NCI-H748 (cell line): Measurements from ENCODE around the gene DSG3.

Source experiments
- DNase-seq: peaks from one replicate; lab custom pipeline; 2025; ENCODE audit not compliant: unreplicated experiment; lab: John Stamatoyannopoulos, UW

Gene DSG3

DNA sequence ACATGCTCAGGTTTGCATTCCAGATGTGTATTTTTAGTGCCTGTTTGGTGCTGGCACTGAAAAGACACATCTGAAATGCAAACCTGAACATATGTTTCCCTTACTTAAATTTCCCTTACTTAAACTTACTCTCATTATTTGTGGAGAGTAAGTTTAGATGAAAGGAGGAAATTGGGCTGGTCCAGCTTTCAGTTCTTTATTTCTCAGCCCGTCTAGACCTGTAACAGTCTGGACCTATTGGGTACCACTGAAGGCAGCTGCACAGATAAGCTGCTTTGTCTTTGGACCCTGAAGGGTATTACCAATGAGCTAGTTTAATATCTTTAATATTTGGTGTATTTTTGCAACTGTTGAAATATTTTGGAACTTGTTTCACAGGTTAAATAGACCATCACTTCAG is 17.0 kb upstream of the DSG3 start:
- DNase-seq, result no peak

DNA sequence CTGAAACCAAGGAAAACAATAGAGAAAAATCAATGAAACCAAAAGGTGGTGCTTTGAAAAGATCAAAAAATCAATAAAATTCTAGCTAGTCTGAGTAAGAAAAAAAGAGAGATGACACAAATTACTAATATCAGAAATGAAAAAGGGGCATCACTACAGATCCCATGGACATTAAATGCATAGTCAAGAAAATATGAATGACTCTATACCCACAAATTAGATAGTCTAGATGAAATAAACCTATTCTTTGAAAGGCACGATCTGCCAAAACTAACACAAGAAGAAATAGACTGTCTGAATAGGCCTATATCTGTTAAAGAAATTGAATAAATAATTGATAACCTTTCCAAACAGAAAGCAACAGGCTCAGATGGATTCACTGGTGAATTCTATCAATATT is 15.2 kb upstream of the DSG3 start:
- DNase-seq, result no peak

DNA sequence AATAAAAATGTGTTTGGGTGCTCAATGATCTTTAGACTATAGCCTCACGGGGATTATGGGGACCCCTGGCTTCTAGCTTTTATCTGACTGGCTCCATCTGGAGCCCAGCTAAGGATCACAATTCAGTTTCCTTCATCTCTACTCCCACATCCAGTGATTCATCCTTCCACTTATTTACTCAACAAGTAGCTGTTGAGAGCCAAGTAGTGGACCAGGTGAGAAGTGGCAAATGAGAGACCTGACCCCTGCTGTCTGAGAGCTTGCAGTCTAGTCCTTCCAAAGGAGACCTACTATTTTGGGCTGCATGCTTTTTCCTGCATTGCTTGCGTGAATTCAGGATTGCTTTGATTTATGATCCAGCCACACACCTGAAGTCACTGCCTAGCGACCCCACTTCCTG is 10.7 kb upstream of the DSG3 start:
- DNase-seq, result no peak

DNA sequence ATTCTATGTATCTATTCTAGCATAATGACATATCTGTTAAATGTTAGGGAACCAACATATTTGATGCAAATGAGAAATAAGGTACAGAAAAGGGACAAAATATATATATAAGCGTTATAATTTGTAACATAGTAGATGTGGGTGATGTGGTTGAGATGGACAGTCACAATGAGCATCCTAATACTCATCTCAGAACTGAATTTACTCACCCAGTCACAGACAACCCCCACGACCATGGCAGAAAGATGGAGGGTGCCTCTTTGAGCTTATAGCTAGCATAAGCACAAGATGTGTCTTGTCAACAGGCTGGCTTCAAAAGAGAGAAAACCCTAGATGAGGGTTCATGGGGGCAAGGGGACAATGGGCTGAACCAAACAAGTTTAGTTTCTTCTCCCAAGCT is 9.1 kb upstream of the DSG3 start:
- no peak for DNase-seq

DNA sequence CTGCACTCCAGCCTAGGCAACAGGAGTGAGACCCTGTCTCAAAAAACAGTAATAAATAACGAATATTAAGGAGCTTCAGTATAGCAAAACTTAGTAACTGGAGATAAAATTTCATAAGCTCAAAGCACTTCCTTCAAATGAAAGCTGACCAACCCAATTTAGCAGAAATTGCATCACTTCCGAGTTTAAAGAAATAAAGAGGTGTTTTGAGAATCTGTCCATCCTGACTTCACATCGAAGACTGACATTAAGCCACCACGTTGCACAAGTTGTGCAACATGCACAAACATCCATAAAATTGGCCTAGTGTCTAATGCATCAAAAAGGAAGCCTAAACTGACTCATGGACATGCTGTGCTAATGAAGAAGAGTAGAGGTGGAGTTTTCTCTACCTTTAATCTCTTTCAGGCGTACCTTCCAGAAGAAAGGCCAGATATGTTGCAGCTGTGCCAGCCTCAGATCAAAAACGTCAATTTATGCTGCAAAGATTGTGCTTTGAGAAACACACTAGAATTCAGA is 7.7 kb upstream of the DSG3 start:
- no peak for DNase-seq

DNA sequence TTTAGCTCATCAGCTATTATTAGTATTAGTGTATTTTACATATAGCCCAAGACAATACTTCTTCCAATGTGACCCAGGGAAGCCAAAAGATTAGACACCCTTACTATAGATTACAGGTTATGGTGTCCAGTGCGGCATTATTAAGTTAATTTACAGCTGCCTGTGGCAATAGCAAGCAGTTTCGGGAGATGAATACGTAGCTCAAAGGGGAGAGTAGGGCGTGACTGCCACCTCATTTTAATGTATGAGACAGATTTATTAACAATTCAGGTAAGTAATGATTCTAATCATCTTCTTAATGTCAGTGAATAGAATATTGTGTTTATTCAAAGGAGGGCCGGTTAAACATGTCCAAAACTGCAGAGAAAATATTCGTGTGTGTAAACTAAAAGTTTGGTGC is 6.8 kb upstream of the DSG3 start:
- no peak for DNase-seq

DNA sequence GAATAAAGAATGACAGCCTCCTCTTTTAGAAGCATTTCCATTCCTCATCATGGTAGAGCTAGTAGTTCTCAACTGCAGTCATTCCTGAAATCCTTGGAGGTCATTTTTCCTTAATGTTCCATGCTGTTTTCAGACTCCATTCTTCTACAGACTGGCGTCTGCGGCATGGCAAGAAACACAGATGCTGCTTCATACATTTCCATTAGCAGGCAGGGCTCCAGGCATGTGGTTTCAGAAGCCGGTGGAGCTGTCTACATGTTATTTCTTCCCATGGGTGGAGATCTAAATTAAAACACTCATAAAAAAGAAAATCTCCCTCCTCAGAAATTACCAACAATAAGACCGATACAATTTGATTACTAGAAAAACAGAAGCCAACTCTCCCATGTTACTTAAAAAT is 6.0 kb upstream of the DSG3 start:
- DNase-seq, result no peak

DNA sequence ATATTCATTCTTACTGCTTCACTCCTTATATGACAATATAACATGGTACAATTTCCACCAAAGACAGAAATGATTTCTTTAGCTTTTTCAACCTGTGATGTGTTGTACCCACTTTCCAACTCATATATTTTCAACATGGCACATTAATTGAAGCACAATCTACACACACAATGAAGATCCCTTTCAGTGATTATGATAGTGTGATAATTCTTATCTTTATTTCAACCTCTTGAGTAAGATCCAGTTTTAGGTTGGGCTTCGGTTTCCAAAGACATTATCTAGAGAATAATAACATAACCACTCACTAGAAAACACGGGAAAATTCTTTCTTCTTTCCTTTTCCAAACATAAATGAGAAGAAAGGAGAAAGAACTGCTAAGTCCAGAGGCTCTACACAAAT is 3.4 kb upstream of the DSG3 start:
- no peak for DNase-seq

DNA sequence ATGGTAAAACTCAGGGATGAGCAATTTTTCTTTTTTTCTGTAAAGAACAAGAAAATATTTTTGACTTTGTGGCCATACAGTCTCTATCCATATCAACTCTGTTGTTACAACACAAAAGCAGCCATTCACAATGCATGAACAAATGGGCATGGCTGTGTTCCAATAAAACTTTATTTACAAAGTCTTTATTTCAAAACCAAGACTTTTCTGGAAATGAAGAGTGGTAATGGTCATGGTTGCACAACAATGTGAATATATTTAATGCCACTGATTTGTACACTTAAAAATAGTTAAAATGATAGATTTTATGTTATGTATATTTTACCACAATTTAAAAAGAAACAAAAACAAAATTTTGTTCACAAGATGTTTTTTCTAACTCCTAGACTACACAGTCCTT is 1.6 kb upstream of the DSG3 start:
- DNase-seq, result no peak

DNA sequence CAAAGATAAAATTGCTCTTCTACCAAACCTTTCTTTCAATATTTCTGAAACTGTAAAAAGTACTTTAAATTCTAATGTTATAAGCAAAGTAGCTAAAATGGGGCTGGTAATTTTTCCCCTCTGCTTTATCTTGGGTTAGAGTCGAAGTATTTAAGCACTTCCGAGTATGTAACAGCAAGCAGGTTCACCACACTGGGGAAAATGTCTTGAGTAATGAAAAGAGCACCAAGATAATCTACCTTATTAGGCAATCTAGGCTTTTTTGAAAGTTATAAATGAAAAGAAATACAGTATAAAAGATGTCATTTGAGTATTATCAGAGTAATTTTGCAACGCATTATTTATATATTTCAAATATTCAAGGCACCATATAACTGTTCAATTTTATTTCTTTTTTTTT is 687 bp upstream of the DSG3 start:
- no peak for DNase-seq

DNA sequence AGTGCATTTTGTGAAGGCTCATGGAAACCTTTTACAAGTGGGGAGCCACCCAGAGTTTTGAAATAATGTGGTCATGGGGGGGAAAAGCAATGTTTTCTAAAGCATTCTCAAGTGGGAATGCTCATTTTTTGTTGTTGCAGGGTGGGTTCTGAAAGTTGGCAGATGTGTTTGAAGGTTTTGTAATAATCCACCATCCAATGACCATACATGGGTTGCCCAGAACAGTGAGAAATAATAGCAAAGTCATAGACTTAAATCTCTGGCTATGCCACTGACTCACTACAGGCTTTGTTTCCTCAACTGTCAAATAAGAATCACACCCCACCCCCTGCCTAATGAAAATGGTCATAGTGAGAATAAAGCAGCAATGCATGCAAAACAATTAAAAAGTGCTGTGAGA is 2.9 kb downstream of the DSG3 start:
- no peak for DNase-seq

DNA sequence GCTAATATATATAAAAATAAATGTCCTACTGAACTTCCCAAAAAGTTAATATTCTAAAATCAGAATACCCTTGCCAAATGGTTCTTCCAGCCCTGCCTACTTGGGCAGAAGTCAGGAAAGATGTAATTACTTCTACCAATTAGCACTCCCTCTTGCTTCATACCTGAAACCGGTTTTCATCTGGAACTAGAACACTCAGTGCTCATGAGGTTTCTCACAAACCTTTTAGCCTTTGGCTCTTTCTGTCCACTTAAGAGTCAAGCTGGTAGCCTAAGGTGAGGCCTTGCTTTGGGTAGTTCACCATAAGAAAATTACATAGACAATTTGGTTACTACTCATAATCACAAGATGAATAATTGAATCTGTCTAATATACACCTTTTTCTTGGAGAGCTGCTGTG is 4.1 kb downstream of the DSG3 start:
- DNase-seq, result no peak

DNA sequence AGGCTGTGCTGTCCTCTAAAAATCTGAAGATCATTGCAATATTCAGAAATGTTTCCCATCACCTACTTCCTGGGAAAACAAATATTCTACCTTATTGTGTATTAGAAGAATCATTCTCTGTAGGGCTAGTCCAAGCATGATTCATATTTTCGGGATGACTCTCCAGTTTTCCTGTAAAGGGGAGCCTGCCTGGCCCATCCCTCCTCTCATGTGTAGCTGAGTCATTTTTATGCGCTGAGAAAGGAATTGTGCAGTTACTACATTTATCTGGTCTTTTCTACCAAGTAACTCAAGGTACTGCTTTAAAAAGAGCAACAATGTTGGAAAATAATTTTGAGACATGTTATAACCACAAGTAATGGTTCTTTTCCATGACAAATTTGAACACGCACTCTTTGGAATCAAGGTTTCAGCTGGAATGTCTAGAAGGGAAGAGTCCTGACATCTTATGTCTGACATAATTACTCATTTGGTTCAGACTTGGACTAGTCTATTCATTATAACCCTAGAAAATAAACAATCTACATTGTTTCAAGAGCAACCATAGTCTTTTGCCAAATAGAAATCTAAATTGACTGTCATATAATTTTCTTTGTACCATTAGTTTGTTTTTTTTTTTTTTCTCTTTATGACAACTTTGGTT is 6.6 kb downstream of the DSG3 start:
- no peak for DNase-seq

DNA sequence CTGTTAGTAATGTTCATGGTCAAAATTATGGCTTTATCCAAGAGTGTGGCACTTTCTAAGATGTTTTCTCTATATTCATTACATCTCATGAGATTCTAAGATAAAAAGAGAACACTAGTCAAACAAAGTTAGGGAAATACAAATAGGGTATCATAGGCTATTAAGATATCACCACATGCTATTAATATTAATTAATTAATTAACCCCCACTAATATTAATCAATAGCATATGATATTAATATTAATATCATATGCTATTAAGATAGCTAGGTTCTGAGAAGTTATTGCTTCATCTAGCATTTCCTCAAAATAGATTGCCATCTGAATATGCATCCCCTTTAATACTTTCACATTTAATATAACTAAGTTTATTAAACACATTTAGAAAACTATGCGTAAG is 22.1 kb downstream of the DSG3 start:
- no peak for DNase-seq

DNA sequence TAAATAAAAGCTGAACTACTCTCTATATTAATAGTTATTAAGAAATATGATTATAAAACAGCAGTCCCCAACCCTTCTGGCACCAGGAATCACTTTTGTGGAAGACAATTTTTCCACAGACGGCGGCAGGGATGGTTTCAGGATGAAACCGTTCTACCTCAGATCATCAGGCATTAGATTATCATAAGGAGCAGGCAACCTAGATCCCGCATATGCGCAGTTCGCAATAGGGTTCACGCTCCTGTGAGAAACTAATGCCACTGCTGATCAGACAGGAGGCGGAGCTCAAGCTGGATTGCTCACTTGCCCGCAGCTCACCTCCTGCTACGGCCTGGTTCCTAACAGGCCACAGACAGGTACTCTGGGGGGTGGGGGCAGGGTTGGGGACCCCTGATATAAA is 31.1 kb downstream of the DSG3 start:
- DNase-seq, result no peak

DNA sequence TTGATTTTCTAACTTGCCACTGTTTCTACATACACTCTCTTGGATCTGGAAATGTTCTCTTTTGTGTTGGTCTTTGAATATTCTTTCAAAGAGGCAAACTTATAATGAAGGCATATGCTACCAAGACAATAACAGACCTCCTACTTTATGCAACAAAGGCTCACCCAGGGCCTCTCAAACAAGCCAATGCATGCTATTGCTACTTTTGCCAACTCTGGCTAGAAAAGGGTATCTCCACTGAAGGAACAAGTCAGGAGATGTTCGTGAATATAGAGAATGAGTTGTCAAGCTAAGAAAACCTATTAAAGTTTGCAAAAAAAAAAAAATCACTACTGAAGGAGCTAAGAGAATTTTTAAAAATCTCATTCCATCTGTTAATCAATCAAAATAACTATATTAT is 34.5 kb downstream of the DSG3 start:
- DNase-seq, result no peak

DNA sequence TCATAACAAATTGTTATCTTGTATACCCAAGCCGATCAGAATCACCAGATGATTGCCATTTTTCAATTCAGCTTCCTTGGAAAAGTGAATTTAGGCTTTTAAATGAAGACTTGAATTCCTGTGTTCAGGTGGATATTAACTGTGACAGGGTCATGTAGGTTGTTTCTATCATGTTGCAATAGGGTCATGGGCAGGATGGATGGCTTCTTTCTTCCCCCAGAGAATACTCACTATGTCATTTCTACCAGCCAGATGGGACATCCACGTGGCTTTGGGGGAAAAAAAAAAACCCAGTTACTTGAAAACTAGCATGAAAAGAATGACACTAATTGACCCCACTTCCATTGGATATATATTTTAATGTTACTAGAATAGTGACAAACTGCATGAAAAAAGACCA is 35.9 kb downstream of the DSG3 start:
- DNase-seq, result no peak

DNA sequence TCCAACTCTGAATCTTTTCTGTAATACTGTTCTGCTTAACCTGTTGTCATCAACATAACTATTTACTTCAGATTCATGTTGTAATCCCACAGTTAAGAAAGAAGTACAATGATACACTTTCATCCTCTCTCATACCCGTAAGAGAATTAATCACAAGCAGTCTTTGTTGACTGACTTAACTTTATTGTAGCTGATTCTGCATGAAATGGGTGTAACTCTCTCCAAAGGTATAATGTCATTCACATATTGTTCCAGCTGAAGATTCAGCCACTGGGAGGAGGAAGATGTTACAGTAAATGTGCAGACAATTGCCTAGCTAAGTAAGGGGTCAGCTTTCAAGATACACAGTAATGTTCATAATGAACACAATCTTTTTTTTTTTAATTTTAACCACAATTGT is 36.9 kb downstream of the DSG3 start:
- no peak for DNase-seq

DNA sequence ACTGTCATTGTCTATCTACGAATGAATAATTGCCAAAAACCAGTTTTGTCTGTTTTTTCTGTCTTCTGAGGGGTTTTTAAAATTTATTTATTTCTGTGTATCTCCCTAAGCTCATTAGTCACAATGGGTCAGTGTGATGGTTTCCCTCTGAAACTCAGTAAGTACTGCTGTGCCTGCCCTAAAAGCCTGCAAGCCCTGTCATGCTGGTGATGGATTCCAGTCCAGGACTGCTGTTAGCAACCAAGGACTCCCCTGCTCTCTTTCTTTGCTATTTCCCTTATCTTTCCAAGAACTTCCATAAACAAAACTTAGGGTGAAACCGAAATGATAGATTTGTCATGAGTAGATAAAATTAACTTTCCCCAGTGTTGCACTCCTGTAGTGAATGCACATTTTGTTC is 38.6 kb downstream of the DSG3 start:
- no peak for DNase-seq

DNA sequence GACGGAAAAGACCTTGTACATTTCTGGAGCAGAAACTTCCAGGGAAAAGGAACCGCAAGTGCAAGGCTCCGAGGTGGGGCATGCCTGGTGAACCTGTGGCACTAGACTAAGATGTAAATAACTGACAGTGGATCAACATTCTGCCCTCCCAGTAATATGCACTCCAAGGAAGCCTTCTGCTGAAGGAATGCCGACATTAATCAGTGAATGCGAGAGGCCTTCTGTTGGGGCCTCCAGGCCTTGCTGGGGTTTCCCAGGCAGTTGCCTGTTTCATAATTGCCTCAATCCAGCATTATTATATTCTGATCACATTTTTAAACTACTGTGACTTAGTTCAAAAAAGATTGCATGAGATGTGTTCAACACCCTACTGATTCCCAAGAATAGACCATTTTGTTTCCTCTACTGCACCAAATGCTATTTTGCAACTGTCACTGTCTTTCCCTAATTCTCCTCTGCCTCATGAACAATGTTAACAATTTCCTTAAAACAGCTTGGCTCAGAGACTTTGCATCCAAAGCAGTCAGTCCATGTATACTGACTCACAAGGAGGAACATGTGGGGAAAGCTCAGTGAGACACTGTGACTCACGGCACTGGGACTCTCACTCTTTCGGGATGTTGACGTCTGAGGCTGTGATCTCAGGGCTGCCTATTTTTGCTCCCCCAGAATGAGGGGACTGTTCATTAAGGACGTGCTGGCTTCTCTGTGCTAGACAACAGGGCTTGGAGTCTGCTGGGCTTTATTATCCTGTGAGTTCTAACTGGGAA is 39.9 kb downstream of the DSG3 start:
- no peak for DNase-seq

DNA sequence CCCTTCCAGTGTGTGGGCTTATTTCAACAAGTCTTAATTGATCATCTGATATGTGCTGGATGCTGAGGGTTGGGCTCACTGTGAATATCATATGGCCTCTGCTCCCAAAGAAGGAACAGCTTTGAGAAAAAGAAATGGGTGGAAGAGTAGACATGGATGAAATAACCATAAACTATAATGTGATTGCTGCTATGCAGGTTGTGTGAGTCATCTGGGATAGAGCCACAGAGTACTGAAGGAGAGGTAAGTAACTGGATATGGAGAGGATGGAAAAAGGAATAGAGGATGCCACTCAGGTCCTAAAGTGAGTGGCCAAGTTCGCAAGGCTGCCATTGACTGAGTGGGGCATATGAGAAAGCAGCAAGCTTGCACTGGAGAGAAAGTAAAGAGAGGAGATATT is 41.8 kb downstream of the DSG3 start:
- no peak for DNase-seq

DNA sequence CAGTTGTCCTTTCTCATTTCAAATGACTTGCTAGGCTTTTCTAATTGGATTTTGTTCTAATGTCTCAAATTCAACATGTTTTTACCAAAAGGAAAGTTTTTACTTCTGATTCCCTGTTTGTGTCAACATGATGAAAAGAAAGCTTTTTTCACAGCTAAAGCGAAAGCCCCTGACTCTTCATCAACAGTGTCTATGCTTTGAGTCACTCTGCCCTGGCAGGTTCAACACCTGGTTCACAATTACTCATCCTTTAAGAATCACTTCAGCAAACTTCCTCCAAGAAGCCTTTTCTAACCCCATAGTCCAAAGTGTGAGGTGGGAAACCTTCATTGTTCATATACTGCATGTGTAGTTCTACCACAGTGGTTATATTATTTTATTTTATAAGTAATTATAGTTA is 42.8 kb downstream of the DSG3 start:
- DNase-seq, result no peak

DNA sequence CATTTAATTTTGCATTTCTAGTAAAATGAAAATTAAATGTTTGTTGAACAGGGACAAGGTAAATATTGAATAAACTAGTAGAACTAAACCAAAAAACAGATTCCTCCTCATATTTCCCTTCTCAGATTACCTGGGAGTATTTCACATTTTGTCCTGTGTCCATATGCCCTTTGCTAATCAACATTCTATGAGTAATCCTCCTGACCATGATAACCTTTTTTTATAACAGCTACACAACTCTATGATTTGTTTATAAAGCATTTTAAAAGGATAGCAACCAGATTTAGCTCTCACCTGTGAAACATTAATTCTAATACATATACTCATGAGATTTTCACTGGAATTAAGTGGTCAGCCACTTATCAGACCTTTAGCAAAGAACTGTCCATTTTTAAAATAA is 43.3 kb downstream of the DSG3 start:
- no peak for DNase-seq
